NCI-H2196 (cell line): ENCODE results near the gene NUDT16L1.

ENCODE experiments used
- DNase-seq: peaks from one replicate; lab custom pipeline; 2025; ENCODE audit not compliant: unreplicated experiment; lab: John Stamatoyannopoulos, UW

NUDT16L1 gene

DNA sequence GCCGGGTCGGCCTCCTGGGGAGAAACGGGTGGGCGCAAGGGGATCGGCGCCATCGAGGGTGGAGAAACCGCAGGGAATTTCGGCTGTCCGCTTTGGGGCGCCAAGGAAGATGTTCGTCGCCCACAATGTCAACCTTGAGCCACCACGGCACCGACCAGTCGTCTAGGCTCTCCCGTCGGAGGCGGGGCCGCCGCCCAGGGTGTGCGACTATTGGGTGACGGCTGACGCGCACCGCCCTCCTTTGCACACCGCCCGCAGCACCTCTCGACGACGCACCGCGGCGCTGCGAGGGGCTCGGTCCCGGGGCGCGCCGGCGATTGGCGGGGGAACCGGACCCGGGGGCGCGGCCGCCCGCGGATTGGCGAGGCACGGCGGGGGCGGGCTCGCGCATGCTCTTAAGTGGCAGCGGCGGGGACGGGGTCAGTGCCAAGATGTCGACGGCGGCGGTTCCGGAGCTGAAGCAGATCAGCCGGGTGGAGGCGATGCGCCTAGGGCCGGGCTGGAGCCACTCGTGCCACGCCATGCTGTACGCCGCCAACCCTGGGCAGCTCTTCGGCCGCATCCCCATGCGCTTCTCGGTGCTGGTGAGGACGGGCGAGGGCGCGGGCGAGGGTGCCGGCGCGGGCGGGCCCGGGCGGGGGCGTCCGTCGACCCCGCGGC, at the start of gene NUDT16L1:
Gene NUDT16L1 (plus strand): TSS at position 267 of the 660 bp plus-strand sequence. CDS start 165 bp downstream, at position 432.
- DNase-seq, result peak; percentile 99

DNA sequence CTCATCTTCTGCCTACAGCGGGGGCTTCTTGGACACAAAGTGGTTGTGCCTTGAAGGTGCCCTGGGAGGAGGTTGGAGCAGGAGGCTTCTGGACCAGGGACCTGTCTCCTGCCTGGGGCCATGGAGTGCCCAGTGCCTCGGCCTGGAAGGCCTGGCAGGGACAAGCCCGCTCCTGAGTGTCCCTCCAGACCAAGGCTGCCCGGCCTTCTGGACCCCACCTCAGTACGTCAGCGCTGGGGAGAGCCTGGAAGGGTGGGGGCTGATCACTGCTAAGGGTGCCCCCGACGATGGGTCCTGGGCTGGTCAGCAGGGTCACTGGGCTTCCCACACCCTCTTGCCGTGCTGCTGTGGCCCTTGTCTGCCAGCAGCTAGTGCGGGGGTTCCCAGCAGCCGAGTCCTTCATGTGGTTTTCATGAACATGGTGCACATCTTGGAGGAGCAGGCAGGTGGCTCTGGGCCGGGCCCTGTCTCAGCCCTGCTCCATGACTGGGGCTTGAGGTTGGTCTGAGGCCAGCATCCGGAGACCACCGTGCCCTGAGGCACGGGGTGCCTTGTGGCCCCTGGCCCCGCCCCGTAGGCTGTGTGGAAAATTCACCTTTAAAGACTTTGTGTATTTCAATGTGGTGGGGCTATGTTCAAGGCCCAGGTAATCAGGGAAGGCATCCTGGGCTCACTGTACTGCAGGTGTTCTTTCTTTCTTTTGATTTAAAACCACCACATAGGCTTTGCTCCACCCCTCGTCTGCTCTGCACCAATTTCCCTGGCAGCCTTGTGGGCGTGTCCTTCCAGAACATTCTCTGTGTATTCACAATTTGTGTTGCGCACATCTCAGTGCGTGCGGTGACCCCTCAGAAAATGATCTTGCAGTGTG, 46.4 kb upstream of the NUDT16L1 start:
- DNase-seq, result no peak

DNA sequence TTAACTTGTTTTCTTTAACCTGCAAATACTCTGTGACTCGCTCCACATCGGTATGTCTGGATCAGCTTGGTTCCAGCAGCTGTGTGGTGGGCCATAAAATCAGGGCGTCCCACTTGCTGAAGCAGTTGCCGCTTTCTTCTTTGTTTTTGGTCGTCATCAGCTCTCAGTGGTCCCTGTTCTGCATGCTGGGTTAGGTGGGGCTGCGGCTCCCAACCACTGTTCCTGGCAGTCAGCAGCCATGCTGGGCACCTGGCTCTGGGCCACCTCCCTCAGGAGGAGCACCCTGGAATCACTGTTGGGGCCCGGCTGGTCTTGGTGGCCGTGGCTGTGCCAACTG, 45.8 kb upstream of the NUDT16L1 start:
- no peak for DNase-seq

DNA sequence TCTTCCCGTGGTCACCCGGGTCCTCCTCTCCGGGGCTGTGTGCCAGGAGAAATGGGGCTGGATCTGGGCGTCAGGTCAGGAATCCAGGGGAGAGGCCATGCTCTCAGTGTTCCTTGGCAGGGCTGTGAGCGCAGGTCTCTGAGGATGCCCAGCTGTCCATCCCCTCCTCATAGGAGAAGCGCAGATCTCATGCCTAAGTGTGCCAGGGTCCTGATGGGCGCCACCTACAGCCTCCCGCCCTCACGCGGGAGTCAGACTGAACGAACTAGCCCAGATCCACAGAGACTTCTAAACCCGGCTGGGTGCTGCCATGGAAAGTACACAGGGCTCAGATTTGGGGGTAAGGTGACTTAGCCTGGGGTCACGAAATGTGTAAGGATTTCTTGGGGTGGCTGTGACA, 44.4 kb upstream of the NUDT16L1 start:
- DNase-seq, result no peak

DNA sequence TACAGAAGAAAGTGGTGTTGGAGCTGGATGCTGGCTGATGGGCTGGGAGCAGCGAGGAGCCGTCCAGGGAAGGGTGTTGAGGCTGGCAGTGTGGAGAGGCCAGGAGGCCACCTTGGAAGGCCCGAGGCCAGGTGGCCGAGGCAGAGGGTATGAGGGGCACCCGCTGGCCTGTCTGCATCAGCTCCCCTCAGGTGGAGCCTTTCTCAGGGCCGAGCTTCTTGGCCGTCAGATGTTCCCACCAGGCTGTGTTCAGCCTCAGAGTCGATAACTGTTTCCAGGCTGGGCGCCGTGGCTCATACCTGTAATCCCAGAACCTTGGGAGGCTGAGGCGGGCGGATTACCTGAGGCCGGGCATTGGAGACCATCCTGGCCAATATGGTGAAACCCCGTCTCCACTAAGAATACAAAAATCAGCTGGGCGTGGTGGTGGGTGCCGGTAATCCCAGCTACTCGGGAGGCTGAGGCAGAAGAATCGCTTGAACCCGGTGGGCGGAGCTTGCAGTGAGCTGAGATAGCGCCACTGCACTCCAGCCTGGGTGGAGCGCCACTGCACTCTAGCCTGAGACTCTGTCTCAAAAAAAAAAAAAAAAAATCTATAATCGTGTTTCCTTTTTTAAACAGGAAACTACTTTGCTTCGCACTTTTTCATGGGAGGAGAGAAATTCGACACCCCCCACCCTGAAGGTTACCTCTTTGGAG, 43.5 kb upstream of the NUDT16L1 start:
- DNase-seq, result no peak

DNA sequence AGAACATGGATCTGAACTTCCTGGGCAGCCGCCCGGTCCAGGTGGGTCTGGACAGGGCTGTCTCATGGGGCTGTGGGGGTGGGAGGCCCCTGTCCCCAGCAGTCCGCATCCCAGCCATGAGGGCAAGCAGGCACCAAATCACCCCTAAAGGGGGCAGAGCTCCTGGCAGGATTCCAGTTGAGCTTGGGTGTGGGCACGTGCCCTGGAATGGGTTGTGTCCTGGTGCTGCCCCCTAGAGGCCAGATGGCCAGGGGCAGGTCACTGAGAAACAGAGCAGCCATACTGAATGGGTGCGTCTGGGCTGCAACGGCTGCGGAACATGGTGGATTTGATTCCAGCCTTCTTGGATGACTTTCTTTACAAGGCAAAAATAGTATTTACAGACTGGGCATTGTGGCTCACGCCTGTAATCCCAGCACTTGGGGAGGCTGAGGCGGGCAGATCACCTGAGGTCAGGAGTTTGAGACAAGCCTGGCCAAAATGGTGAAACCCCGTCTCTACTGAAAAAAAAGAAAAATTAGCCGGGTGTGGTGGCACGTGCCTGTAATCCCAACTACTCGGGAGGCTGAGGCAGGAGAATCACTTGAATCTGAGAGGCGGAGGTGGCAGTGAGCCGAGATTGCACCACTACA, 42.8 kb upstream of the NUDT16L1 start:
- peak; percentile 72 for DNase-seq

DNA sequence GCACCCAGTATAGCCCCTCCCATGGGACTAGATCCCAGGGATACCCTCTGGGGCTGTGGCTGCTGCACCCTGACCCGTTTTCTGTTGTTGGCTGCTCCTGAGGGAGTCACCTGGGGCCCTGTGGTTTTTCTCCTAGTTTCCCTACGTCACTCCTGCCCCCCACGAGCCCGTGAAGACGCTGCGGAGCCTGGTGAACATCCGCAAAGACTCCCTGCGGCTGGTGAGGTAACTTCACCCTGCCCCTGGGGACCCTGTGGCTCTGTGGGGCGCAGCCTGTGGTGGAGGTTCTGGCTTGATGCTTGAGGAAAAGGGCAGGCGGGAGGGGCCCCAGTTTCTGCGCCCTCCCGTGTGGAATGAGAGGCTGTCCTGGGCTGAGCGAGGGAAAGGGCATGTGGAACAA, 41.5 kb upstream of the NUDT16L1 start:
- DNase-seq, result no peak

DNA sequence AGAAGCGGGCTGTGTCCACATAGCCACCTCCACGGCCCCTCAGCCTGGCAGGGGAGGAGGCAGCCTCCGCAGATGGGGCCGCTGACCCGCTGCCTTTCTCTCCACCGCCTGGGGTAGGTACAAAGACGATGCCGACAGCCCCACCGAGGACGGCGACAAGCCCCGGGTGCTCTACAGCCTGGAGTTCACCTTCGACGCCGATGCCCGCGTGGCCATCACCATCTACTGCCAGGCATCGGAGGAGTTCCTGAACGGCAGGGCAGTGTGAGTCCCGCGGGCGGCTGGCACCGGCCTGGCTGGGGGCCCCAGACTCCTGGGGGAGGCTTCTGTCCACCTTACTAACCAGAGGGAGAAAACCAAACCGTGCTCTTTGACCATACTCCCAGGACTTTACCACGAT, 40.8 kb upstream of the NUDT16L1 start:
- no peak for DNase-seq

DNA sequence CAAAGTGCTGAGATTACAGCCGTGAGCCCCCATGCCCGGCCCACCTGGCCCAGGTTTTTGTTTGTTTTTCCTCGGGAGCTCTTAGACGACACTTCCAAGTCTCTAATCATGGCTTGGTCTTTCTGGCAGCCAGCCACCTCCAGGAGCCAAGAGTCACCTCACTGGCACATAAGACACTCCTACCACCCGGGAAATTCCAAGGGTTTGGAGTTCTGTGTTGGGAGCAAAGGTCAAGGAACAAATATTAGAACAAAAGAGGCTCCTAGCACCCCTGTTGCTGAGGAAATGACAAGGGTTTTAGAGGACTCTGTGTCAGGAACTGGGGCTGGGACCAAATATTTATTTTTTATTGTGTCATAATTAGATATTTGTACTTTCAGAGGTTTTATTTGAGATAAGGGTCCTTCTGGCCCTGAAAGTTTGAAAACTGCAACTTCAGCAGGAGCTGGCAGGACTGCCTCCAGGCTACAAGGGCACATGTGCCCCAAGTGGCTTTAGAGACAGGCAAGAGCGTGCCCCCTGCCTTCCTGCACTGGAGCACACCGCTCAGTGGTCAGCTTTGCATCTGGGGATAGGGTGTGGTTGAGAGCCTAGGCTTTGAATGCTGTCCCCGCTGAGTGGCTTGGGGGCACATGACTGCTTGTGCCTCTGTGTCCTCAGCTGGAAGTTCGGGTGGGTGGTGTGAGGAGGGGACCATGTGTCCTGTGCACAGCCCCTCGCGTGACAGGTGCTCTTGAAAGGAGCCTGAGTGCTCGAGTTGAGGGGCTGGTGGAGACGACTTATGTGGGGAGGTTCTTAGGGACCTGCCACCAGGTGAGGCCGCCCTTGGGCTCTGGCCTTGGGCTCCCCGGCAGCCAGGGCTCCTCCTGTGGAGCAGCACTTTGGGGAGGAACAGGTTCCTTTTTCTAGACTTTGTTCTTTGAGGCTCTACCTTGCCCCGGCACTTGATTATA, 39.1 kb upstream of the NUDT16L1 start:
- no peak for DNase-seq

DNA sequence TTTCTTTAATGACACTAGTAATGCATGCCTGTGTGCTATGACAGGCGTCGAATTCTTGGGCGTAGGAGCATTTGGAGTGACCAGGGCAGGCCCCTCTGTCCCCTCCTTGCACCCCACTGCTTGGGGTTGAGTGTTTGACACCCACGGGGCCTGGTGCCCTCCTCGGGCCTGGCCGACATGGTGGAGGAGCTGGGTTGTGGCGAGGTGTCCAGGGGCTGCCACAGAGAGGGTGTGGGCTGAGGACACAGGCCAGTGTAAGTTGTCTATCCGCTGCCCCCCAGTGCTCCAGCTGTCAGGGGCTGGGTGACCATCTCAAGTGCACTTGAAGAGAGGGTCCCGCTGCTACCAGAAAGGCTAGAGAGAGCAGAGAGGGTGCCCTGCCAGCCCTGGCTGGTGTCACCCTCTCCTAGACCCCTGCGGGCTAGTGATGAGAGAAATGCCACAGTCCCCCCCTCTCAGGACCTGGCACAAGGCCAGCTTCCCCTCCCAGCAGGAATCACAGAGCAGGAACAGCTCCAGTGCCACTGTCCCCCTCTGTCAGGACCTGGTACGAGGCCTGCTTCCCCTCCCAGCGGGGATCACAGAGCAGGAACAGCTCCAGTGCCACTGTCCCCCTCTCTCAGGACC, 38.3 kb upstream of the NUDT16L1 start:
- no peak for DNase-seq

DNA sequence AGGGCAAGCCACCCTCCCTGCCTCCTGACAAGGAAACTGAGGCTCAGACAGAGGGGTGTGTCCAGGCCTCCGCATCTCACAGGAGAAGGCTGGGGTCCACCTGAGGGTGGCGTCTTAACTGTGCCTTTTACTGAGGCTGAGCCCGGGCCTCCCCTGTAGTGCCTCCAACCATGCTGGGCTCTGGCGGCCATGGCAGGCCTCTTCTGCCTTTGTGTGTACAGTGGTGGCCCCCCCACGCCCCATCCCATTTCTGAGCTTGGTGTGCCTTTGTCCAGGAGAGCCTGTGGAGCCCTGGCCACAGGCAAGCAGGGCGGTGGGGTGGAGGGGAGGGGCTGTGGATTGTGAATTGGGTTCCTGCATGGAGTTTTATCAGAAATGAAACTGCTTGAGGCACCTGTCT, 37.6 kb upstream of the NUDT16L1 start:
- no peak for DNase-seq

DNA sequence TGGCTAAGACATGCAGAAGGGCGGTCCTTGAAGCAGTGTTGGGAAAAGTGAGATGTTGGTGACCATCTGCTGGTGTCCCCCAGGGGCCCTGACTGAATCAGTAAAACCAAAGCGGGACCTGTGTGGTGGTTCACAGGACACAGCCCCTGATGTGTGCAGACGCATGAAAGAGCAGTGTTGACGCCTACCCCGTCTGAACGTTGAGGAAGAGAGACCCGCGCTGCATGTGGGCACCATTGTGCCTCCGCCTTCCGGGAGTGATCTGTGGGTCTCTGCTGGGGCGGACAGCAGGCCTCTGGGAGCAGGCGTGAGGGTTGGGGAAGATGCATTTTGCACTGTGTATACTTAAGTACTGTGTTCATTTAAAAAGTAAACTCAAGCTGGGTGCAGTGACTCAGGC, 37.1 kb upstream of the NUDT16L1 start:
- DNase-seq, result no peak

DNA sequence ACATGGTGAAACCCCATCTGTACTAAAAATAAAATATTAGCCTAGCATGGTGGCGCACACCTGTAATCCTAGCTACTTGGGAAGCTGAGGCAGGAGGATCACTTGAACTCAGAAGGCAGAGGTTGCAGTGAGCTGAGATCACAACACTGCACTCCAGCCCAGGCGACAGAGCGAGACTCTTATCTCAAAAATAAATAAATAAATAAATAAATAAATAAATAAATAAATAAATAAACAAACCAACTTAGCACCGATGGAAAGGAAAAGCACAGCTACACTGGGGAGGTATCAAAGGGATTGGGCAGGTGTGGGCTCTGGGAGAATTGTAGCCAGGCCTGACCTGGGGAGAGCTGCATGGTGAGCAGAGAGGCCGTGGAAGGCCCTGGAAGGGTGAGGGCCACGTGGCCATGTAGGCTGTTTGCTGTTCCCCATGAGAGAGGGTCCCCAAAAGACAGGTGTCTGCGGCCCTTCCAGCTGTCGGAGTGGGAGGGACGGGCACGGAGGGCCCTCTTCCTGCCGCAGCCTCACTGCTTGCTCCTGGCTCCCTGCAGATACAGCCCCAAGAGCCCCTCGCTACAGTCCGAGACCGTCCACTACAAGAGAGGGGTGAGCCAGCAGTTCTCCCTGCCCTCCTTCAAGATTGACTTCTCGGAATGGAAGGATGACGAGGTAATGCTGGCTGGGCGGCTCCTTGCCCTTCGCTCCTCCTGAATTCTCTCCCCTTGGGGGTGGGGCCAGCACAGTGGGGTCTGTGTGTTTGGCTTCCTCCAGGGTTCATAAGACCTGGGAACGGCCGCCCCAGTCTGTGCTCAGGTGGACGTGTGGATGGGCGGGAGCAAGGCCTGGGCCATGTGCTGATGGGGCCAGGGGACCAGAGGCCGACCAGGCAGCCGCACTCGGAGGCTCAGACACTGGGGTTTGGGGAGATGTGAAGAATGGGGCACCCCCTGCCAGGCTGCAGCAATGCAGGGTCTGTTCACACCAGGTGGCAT, 36.4 kb upstream of the NUDT16L1 start:
- no peak for DNase-seq

DNA sequence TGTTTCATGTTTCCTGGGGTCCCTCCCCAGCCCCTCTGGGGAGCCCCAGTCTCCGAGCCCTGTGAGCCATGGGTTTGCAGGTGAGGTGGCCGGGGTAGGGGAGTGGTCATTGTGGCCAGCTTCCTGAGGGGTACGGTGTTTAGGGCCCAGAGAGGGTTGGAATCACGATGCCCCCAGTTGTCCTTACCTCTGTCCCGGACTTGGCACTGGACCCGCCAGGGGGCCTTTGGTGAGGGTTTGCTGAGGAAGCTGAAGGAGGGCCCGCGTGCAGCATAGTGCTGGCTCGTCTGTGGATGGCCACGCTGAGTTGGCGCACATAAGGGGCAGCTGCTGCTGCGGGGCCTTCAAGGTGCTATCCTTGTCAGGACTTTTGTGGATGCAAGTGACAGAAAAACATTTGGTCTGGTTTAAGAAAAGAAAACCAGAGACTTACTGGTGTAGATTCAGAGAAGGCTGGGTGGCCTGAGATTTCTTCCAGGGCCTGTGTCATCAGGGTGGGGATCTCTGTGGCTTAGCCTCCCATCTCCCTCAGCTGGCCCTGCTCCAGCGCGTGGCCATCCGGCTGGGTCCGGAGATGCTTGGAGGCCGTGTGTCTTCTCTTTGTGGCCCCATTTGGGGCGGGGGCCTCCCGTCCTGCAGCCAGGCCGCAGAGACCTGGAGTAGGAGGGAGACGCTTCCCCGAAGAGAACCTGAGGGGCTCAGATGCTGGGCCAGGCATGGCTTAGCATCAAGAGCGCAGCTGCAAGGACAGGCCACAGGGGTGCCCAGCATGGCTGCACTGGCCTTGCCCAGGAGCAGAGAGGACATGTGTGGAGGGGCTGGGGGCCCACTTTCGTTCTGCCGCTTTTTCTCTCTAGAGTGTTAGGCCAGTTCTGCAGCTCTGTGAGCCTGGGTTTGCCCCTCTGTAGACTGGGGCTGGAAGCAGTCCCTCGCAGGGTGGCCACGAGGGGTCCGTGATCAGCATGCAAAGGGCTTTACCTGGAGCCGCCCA, 33.7 kb upstream of the NUDT16L1 start:
- DNase-seq, result no peak

DNA sequence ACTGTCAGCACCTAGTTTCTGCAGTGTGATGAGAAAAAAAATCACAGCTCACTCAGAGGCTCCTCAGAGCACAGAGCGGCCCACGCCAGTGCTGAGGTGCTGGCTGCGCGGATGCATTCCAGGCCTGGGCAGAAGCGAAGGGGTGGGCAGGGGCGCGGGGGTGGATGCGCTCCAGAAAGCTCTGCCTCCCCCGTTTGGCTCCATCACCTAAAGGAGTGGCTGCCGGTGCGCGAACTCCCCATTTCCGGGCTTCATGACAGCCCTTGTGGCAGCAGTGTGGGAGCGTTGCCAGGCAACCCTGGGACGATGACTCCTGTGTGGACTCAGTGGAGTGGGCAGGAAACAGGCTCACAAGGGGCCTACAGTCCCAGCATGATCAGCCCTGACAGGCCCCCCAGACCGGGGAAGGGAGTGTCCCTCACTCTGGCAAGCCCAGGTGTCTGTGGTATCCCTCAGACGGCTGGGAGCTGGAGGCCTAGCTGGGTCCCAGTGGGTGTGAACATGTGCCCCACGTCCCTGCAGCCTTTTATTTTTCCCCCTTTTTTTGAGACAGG, 32.8 kb upstream of the NUDT16L1 start:
- peak; percentile 63 for DNase-seq

DNA sequence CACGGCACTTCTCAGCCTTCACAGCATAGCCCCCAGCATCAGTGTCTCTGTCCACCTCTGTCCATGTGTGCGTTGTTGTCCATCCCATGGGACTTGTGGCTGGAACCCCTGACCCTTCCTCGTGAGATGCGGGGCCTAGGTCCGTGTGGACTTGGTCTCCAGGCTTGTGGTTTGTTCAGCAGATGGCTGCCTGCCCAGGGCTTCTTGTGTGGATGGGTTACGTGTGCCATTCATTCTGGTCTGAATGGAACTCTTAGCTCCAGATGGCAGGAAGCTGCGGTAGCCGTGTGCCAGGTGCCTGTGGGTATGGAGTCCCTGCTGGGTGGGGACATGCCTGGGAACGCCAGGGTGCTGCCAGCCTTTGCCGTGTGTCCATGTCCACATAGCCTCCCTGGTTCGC, 31.7 kb upstream of the NUDT16L1 start:
- DNase-seq, result peak; percentile 90

DNA sequence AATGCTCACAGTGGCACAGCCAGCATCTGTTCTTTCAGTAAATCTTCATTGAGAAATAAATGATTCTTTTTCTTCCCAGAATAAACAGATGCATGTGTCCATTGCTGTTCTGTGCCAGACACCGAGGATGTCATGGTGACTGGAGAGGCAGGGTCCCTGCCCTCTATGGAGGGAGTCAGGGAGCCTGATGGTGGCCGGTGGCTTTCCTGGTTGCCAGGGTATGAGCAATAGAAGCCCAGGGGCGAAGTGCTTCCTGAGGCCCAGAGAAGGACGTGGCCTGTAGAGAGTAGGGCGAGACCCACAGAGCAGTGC, 29.9 kb upstream of the NUDT16L1 start:
- no peak for DNase-seq
